K562 treated with DMSO at 1 percent for 48 hours (cell line): Measurements from ENCODE around the gene FAM200C. TPM values are rescaled to one million over a fixed set of nuclear protein-coding genes. Genes with fewer than 3 reads are reported as not detected.

Experiments used
- total RNA-seq: library from RNA; unstranded; fragments of 300-600 nt; gene quantifications from 2 replicates; pipeline ENCODE4 v1.2.3, GENCODE V29; 2022; ENCODE audit warnings: low replicate concordance; ENCODE audit errors: extremely low read depth

FAM200C gene
- not detected in 2 replicates for total RNA-seq

DNA sequence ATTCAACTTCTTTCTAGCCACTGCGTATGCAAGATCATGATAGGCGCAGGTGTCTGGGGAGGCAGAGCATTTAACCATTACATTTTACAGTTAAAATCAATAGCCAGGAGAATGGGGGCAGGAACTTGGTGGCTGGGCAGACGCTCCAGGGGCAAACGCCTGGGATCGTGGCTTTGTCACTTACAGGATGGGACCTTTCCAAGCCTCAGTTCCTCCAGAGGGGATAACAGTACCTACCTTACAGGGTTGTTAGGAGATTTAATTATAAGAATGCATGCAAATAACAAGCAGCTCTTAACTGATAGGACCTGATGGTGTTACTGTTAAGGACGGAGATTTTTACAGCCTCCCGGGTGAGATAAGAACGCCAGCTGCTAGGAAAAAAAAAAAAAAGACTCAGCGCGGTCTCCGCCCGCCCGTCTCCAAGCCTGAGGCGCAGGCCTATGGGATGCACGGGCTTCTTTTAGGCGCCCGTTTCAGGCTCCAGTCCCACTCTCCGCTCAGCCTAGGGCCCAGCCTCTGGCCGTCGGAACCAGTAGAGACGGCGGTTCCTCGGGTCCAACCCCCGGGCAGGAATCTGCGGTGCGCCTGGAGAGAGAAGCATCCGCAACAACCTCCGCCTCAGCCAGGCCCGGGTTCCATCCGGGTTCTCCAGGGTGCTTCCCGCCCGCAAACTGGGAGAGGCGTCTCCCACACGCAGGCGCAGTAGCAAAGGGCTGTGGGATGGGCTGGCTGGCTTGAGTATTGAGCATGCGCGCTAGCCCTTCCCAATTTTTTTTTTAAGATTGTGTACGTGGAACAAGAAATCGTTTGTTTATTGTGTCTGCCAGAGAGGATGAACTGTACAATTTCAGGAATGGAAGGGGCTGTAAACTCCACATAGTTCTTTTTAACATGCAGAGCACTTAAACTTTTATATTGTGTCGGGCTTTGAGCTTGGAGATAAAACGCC is at the start of gene FAM200C:
Gene FAM200C (minus strand): TSS at position 653 of the 952 bp plus-strand sequence. CDS start 4,564 bp downstream, outside the sequence.

DNA sequence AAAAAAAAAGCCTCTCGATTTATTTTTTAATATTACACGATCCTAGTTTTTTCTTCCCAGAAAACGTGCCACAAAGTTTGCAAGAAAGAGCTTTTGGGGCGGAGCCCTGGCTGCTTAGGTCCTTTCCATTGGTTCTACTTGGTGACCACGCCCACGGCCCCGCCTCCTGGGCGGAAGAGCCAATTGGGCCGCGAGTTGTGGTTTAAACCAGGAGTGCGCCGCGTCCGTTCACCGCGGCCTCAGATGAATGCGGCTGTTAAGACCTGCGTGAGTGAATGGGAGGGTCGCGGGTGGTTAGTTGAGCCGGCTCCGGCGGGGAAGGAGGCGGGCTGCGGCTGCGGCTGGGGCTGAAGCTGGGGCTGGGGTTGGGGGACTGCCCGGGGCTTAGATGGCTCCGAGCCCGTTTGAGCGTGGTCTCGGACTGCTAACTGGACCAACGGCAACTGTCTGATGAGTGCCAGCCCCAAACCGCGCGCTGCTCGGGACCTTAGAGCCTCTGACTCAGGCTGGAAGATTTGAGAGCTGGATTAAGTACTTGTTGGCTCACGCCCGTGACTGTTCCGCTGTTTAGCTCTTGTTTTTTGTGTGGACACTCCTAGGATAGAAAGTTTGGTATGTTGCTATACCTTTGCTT is 21.9 kb upstream of the FAM200C start, which contains the start of gene PTTG1:
Gene PTTG1 (plus strand): TSS at position 231 of the 634 bp plus-strand sequence. CDS start 458 bp downstream, outside the sequence.

DNA sequence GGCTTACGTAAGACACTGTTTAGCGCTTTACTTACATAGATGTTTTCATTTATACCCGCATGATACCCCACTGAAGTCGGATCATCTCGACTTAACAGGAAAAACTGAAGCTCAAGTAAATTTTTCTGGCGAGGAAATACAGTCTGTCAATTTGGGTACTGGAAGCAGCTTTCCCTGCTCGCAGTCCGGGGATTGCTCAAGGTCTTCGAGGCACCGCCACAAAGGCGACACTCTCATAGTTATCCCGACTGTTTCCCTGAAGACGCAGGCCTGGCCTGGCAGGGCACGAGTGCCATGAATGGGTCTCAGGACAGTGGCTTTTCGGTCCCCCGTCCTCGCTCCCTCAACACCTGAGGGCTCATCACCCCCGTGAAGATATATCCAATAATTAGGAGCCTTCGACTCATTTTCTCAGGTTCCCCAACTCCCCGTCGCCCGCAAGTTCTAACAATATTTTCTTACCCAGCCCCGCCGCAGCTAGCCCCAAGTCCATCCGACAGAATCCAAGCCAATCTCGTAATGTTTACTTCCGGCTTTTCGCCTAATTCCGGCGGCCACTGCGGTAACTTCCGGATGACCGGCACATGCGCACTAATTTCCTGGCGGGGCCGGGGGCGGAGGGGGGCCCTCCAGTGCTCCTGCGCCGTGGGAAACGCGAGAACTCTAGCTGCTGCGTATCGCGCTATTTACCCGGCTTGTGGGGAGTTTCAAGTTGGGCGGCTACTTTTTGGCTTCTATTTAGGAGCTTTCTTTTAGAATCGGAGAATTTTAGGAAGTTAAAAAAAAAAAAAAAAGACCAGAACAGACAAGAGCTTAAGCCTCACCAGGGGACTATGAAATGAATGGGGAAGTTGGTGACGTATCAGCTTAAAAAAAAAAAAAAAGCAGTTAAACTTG is 19.0 kb upstream of the FAM200C start, which contains the start of gene SLU7:
Gene SLU7 (minus strand): TSS at position 521 of the 897 bp plus-strand sequence. CDS start 3,787 bp downstream, outside the sequence.

DNA sequence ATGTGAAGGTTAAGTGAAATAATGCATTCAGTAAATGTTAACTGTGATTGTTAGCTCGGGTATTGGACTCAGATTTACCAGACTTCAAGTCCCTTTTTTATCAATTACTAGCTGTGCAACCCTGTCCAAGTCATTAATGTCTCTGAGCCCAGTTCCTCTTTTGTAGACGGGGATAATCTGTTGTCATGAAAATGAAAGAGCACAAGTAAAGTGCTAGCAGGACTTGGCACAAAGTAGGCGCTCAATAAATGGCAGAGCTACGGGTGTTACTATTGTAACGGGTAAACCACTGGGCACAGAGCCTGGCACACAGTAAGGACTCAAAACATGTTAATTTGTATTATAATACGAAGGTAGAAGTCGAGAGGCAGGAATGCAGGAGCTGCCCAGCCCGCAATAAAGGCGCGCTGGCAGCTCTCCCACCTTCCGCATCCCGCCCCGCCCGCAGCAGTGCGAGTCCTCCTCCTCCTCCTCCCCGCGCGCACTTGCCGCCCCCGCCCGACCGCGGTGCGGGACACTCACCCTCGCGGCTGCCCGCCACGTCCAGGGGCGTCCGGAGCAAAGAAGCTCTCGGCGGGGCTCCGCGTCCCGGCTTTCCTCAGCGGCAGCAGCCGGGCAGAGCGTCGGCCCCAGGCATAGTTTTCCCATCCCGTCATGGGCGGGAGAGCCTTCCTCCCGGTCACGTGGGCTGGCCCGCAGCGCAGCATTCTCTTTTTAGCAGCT is 29.7 kb downstream of the FAM200C start, which contains the start of gene C1QTNF2:
Gene C1QTNF2 (minus strand): TSS at position 637 of the 723 bp plus-strand sequence. CDS start 15,615 bp downstream, outside the sequence.

Other genes with a start within 250 kb of the FAM200C start
- not detected in 2 replicates for gene FABP6, start 170.5 kb downstream of the FAM200C start, total RNA-seq
- gene CCNJL, start 87.5 kb downstream of the FAM200C start, total RNA-seq: not detected in 2 replicates
- not detected in 2 replicates for gene C1QTNF2, start 29.4 kb downstream of the FAM200C start, total RNA-seq
- not detected in 2 replicates for gene SLU7, start 19.0 kb upstream of the FAM200C start, total RNA-seq
- gene PTTG1, start 21.8 kb upstream of the FAM200C start, total RNA-seq: not detected in 2 replicates